CD1c-positive myeloid dendritic cell (primary cell): ENCODE measurements around the gene DGKZ.
A peak's percentile ranks its signal among the peaks of the same experiment; 100 is the strongest.

Source experiments
- DNase-seq: peaks from one replicate; pipeline ENCODE4 v3.0.0-alpha.2; 2016; ENCODE audit errors: extremely low spot score

DGKZ gene

DNA sequence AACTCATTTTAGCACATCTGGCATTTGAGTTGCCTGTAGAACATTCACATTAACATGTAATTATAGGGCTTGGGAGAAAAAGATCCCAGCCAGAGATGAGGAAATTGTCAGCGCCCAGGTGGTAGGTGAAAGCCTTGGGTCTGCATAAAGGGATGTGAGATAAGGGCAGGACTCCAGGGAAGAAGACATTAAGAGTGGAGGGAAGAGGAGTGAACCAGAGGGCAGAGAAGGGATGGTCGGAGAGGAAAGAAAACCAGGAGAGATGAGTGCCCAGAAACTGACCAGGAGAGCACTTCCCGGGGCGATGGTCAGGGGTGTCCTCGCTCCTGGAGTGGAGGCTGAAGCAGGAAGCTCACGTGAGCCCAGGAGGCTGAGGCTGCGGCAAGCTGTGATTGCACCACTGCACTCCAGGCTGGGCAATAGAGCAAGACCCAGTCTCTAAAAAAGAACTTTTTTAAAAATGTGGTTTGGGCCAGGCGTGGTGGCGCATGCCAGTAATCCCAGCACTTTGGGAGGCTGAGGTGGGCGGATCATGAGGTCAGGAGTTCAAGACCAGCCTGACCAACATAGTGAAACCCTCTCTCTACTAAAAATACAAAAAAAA lies 20.3 kb upstream of the DGKZ start:
- no peak for DNase-seq

DNA sequence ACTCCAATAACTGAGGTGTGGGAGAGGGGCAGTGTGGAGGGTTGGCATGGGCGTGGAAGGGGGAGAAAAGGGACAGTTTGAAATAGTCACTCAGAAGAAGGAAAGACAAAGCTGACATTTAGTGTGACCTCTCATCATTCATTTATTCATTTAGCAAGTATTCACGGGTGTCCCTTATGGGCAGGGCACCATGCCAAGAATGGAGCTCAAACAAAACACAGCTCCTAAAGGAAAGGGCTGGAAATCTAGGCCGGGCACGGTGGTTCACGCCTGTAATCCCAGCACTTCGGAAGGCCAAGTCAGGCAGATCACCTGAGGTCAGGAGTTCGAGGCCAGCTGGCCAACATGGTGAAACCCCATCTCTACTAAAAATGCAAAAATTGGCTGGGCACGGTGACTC lies 19.4 kb upstream of the DGKZ start:
- no peak for DNase-seq

DNA sequence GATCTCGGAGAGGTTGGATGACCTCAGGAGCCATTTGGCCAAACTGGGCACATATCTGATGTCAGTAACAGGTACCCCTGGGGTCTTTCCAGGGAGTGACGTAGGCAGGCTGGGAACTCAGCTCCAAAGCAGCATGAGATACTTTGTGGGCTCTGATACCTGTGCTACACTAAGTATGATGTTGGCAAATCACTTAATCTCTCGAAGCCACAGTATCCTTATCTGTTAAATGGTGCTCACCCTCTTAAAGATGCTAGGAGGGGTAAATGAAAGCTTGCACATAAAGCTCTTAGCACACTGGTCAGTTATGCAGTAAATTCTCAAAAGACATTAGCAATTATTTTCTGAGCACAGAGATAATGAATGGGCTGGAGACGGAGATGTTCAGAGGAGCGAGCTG lies 17.1 kb upstream of the DGKZ start:
- DNase-seq: no peak

DNA sequence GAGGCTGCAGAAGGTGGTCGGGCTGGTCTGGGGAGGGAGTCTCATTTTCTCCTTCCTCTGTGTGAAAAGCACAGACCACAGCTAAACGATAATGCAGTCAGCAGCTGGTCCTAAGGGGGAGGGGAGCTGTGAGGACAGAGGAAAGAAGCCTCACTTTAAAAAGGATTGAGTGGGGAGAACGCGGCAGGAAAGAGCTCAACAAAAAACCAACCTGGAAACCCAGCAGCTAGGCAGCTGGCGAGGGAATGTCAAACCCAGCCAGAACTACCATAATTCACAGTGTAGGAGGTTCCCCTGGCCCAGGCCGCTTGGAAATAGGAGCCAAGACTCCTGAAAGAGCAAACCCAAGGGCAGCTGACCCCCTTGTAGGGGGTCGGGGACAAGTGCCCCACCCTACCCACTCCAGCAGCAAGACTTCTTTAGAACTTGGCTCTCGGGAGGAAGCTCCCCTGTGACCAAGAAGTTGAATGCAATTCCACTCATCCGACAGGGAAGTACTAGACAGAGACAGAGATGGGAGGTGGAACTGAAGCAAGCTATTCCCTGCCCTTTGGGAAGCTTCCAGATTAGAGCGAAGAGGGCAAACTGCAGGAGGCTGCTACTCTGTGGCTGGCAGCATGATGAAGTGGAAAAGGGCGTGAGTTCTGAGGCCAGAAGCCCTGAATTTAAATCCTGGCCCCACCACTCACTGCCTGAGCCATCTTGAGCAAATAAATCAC lies 16.5 kb upstream of the DGKZ start:
- peak; percentile 50 for DNase-seq

DNA sequence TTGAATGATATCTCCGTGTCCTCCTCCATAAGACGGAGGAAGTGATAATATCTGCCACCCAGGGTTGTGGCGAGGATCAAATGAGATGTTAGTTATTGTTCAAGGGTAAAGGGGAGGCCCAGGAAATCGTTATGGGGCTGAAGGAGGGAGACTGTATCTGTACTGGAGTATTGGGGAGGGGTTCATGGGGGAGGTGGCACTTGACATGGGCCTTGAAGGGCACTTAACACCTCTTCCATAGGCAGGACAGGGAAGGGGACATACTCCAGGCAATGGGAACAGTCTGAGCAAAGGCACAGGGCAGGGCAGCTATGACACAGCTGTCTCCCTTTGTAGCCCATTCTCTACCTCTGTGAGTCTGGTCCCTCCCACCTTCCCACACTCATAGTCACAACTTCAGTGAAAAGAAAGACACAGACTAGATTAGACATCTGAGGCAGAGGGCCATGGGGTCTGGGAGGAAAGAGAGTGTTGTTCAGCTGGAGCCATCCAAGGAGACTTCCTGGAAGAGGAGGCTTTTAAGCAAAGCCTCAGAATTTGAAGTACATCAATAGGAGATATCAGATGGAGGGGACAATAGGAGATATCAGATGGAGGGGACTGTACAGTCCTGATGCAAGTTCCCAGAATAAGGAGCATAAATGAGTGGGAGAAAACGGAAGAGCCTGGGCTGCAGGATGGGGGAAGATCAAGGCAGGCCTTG lies 15.8 kb upstream of the DGKZ start:
- no peak for DNase-seq

DNA sequence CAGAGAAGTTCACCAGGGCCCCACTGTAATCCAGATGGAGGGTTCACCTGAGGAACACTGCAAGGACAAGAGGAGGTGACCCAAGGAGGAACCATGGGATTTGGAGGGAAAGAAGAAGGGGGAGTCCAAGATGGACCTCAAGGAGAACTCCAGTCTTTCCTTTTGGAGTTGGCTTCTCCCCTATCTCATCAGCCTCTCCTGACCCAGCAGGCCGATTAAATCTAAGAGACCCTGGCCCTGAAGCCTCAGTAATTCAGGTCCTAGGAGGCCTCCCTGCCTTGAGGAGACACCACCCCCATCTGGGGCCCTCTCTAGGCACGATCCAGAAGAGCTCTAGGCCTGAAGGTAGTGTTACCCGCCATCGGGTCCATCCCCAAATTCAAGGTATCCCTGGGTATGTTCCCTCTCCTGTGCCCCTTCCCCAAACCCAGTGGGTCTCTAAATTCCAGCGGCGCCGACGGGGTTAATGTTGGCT lies 15.1 kb upstream of the DGKZ start:
- no peak for DNase-seq

DNA sequence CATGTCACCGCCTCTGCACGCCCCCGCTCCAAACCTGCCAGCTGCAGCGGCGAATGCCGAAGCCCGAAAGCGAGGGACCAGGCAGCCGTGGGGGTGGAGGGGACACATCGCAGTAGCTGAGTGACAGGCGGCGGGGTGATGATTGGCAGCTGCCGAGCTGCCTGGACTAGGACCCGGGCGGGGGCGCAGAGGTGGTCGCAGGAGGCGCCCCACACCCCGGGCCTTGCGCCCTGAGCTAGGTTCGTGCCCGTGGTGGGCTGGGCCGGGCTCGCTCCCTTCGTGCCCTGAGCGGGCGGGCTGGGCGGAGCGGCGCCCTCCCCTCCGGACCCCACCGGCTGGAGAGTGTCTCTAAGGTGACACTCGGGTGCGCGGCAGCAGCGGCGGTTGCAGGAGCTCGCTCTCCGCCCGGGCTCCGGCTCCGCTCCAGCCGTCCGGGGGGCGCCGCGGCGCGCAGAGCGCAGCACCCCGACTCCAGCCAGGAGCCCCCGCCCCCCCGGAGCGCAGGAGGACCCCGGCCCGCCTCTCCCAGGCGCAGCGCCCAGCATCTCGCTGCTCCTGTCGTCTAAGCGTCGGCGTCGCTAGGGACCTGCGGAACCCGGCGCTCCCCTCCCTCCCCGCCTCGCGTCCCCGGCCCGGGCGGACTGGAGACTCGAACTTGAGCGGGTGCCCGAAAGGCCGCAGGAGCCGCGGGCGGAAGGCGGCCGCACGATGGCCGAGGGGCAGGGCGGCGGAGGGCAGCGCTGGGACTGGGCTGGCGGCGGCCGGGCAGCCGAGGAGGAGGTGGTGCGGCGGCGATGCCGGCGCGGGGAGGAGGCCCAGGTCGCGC lies 14.5 kb upstream of the DGKZ start:
- DNase-seq: no peak

DNA sequence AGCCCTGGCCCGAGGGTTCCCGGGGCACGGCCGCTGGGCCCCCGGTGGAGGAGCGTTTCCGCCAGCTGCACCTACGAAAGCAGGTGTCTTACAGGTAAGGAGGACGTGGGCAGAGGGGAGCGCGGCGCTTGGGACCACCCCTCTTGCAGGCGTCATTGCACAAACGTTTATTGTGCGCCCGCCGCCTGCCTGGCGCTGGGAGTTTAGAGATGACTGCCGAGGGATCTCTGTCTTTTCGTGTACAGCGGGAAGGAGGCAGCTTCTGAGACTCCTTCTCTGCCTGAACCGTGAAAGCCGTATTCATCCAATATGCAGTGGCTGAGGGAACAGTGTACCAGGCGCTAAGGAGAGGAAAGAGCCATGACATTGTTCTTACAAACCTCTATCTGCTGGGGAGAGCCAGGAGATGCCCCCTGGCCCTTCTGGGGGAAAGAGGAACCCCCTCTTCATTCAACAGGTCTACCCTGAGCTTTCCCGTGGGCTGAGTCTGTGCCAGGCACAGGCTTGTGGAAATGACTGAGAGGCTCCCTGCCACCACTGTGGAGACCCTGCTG lies 13.8 kb upstream of the DGKZ start:
- DNase-seq: no peak

DNA sequence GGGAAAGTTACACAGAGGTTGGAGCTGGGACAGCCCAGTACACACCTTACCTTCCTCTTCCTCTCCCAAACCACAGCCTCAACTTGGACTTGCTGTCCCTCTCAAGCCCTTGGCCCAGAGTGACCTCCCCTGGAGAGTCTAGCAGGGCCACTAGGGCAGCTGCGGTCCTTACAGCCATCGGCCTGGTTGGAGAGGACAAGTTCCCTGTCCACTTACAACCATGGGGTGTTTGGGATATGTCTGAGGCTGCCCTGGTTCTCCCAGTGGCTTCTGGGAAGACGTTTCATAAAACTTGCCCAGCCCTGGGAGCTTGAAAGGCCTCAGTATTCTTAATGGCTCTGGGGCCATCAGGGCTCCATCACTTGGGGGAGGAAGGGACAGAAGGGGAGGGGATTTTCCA lies 13.1 kb upstream of the DGKZ start:
- no peak for DNase-seq

DNA sequence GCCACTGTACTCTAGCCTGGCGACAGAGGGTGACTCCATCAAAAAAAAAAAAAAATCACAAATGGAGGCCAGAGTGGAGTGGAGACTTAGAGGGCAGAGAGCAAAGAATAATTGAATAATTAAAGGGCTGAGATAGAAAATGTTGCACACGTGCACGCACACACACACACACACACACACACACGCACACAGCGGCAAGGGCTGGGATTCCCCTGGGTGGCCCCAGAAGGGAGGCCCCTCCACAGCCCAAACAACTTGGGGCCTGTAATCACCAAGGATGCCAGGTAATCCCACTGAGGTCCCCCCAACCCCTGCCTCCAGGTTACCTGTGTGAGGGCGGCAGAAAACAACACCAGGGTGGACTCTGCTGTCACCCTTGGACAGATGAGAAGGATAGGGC lies 12.0 kb upstream of the DGKZ start:
- no peak for DNase-seq

DNA sequence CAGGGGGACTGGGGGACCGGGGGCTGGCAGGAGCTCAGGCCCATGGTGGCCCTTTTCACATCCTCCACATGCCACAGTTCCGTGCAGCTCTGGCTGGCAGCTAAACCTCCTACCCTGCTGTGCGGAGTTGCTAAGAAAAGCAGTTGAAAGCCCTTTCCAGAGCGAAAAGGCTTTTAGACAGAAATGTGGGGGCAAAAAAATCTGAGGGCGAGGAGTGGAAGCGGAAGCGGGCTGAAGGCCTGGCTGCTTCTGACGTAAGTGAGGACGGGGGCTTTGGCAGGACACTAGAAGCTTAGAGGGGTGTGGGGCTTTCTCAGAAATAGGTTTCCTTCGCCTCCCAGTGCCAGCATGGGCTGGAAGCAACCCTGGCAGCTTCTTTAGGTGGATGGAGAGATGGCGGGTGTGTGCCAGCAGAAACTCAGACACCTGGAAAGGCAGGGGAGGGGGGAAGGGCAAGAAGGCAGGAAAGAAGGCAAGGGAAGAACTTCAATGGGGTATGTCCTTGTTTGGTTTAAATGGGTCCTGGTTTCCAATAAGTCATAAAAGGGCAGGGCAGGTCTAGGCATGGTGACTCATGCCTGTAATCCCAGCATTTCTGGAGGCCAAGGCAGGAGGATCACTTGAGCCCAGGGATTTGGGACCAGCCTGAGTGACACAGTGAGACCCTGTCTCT lies 11.2 kb upstream of the DGKZ start:
- DNase-seq: peak; percentile 47

DNA sequence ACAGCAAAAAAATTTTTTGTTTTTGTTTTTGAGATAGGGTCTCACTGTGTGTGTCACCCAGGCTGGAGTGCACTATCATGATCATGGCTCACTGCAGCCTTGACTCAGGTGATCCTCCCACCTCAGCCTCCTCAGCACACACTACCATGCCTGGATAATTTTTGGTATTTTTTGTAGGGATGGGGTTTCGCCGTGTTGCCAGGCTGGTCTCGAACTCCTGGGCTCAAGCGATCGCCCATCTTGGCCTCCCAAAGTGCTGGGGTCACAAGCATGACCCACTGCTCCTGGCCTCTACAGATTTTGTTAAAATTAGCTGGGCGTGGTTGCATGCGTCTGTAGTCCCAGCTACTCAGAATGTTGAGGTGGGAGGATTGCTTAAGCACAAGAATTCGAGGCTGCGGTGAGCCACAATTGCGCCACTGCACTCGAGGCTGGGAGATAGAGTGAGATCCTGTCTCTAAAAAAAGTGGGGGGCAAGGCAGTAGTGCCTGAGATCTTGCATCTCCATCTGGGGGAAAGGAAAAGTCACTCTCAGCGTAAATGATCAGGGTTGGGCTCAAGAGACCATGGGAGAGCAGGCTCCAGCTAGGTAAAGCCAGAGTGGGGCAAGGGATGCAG lies 10.6 kb upstream of the DGKZ start:
- DNase-seq: peak; percentile 89

DNA sequence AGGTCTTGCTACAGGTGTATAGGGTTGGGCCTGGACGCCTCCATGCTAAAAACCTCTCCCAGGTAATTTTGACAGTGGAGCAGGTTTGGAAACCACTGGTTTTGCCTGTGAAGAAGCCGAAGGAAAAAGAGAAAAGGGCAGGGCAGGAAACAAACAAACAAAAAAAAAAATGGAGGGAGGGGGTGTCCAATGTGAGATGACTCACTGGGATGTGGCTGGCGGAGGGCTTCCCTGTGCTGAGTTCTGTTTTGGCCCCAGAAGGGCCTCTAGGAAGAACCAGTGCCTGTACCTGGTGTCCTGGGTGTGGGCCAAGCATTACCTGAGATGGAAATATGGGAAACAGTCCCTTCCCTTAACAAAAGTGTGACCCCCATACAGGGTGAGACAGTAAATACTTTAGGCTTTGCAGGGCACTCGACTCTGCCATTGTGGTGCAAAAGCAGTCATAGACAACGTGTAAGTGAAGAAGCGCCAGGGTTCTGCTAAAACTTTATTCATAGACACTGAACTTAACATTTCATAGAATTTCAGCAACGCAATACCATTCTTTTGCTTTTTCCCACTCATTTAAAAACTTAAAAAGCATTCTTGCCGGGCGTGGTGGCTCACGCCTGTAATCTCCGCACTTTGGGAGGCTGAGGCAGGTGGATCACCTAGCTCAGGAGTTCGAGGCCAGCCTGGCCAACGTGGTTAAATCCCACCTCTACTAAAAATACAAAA lies 9.5 kb upstream of the DGKZ start:
- DNase-seq: no peak

DNA sequence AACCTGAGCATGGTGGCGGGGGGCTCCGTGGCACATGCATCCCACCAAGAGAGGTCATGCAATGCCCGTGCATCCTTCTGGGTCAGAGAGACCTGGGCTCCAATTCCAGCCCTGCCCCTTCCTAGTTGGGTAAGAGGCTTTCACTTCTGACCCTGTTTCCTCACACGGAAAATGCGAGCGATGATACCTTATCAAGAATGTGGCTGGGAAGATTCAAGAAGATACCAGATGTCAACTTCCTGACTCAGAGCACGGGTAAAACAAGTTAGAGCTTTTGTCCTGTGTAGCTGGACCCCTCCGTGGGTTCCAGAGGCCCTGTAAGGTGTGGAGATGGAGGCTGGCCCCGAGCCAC lies 8.7 kb upstream of the DGKZ start:
- DNase-seq: no peak

DNA sequence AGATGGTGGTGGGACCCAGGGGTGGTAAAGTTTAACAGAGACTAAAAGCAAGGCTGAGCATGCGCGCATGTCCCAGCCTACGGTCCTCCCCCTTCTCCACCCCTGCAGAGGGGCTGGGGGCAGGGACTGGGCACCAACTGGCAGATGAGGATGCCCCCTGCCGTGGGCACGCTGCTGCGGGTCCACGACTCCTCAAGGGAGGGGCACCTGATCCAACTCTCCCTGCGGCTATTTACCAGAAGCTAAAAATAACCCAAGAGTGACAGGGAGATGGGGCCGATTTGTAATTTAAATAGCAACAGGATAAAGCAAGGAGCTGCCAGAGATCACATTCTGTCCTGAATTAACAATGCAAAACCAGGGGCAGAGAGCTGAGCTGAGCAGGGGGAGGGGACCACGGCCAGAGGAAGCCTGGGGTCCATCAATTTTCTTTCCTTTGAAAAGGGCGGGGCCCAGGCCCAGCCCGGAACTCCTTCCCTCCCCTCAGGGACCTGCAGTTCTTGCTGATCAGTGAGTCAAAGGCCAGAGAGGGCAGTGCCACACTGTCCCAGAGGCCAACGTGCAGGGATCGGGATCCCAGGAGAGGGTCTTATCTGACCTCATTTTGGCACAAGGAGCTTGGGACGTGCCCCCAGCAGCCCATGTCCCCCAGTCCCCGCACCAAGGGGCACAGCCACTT lies 8.1 kb upstream of the DGKZ start:
- no peak for DNase-seq

DNA sequence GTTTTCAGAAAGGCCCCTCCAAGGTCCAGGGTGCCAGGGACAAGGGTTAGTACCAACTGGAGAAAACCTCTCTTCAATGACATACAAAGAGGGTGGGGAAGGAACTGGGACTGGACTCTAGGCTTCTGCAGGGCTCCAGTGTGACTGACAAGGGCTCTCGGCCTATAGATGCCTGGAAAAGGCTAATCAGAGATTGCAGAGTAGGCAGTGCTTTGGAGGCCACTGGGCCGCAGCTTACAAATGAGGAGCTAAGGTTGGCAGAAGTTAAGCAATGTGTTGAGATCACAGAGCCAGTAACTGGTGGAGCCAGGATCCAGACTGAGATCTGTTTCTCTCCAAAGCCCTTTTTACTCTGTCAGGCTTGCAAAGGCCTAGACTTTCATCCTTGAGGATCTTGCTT lies 7.4 kb upstream of the DGKZ start:
- peak; percentile 56 for DNase-seq

DNA sequence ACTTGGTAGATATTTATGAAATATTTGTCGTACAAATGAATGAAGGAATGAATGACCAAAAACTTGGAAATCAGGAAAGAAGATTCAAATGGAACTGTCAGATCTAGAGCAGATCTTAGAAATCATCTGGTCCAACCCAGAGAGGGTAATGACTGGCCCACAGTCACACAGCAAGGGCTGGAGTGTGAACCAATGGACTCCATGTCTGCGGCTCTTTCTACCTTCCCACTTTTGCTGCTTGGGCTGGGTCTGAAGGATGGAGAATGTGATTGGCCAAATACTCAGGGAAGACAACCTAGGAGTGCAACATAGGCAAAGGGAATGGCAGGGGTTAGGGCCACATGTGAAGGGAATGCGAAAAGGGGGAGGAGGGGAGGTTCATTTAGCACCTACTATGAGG lies 5.8 kb upstream of the DGKZ start:
- no peak for DNase-seq

DNA sequence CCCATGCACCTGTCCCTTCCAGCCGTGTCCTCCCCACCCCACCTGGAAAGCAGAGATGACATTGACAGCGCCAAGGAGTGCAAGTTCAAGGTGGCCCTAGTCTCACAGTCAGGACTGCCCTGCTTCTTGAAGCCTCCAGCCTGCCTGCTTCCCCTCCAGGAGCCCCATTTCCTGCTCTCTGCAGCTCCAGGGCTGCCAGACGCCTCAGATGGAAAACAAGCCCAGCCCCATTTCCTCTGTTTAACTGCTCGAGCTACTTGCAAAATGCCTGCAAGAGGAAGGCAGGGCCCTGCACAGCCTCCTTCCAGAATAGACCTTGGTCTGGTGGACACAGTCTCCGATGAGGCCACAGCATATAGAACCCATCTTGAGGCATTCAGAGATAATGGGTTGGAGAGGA lies 5.0 kb upstream of the DGKZ start:
- DNase-seq: peak; percentile 40

DNA sequence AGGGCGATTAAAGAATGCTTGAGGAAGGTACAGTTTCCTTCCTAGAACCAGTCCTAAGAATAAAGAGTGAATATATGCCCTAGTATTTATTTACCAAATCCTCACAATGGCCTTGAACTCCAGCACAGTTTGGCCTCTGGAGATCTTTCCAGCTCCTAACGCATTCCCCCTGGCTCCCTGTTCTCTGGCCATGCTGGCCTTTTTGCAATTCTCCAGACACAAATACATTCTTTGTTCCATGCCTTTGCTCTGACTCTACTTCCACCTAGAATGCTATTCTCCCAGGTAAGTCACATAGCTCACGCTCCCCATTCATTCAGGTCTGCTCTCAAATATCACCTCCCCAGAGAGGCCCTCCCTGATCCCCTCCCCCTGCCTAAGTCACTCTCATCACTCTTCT lies 3.7 kb upstream of the DGKZ start:
- DNase-seq: no peak

DNA sequence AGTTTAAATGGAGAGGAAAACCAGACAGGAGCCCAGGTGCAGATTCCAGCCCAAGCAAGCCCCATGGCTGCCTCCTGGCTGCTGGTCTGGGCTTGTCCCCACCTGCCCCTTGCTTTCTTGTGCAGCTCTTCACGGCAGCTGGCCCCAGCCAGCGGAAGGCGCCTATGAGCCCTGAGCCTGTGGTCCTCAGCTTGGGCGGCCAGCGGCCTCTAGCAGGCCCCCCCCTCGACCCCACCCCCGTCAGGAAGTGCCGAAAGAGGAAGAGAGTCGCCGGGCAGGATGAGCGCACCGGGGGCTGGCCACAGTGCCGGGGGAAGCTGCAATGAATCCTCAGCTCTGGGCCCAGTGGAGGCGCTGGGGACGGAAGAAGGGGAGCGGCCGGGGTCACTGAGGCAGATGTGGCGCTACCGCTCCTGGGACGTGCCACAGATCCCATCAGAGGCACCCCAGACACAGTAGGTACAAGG lies 2.1 kb upstream of the DGKZ start:
- DNase-seq: peak; percentile 85
